Head of caudate nucleus (tissue), 42 donors: Measurements from ENCODE around the gene SLC48A1.

Experiments
- DNase-seq, 42 donors: peaks; one replicate each; pipeline versions ENCODE4 v3.0.0 to v3.0.0-alpha.2; 2020 to 2021; ENCODE audit warnings: mixed read lengths in 7 of 42
- intact Hi-C: fragments of 100-400 bp; cut with DNase I; formaldehyde crosslinking; loops from one replicate; pipeline ENCODE4 v1.15.0; 2022

SLC48A1 gene

GRCh38 chr12:47828008-47828975 lies 55.3 kb downstream of the SLC48A1 start:
- DNase-seq: no peak
- intact Hi-C loops: no loop called here

- peak in 3 of 42 donors; percentile 17 to 43 (median 20) for DNase-seq
Observed at GRCh38 chr12:47828976-47829482, 56.0 kb downstream of the SLC48A1 start.

GRCh38 chr12:47829584-47829983 lies 56.5 kb downstream of the SLC48A1 start:
- DNase-seq: no peak
- intact Hi-C loops: no loop called here

More at GRCh38 chr12:47828976-47829482, 56.0 kb downstream of the SLC48A1 start:
- intact Hi-C loops: no loop called here
